GM18498 (cell line): ENCODE results near the gene CEBPE.
A peak's percentile ranks its signal among the peaks of the same experiment; 100 is the strongest.
"Not testable (repeated sequence)": the region's sequence is repeated elsewhere in the genome, so short reads cannot be mapped to it uniquely, and the experiment has no call there.

Experiments used
- ATAC-seq: cut with Tn5 transposase; IDR thresholded peaks from one replicate; pipeline ENCODE4 v1.9.1; 2021; ENCODE audit warnings: mild to moderate bottlenecking, moderate library complexity; ENCODE audit not compliant: unreplicated experiment

CEBPE gene

DNA sequence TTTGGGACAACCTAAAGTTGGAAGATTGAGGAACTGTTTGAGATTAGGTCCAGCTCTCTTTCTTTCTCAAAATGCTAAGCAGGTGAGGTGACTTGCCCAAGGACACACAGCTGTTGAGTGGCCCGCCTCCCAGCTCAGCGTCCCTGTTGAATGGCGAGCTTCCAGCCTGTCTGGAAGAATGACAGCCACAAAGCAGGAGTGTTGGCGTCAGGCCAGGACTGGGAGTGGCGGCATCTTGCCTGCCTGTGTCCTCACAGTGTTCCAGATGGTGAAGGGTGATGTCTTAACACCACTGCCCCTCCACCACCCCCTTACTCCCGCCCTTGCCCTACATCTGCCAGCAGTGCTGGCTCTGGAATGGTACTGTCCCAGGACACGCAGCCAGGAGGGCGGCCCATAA lies 4.4 kb upstream of the CEBPE start:
- no peak for ATAC-seq

DNA sequence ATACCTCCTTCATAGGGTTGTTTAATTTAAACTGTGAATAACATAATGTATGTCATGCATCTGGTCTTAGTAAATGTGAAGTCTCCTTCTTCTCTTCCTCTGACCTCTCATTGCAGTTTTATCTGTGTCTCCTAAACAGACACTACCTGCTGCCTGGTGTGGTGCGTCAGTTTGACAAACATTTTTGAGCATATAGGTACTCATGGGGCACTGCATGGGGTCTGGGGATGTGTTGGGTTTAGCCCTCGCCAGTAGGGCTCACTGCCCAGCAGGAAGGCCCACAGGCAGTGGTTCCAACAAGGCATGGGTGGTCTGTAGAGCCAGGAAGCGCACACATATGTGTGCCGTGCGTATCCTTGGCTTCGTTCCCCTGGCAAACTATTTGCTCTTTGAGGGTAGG lies 3.0 kb upstream of the CEBPE start:
- no peak for ATAC-seq

DNA sequence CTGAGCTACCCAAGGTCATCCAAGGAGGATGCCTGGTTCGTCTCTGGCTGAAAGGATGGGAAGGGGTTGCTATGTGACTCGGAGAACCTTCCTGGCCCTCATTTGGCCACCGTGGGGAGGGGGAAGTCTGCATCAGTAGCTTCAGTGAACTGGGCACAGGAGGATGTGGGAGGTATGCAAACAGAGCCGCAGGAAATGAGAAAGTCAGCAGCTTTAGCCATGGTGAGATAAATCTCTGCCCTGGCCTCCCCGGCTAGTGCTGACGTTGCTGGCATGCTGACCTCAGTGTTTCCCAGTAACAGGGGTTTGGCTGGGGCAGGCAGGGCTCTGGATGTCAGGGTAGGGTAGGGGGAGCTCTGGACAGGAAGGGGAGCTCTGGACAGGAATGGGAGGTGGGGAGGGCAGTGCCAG lies 2.3 kb upstream of the CEBPE start:
- ATAC-seq: no peak

DNA sequence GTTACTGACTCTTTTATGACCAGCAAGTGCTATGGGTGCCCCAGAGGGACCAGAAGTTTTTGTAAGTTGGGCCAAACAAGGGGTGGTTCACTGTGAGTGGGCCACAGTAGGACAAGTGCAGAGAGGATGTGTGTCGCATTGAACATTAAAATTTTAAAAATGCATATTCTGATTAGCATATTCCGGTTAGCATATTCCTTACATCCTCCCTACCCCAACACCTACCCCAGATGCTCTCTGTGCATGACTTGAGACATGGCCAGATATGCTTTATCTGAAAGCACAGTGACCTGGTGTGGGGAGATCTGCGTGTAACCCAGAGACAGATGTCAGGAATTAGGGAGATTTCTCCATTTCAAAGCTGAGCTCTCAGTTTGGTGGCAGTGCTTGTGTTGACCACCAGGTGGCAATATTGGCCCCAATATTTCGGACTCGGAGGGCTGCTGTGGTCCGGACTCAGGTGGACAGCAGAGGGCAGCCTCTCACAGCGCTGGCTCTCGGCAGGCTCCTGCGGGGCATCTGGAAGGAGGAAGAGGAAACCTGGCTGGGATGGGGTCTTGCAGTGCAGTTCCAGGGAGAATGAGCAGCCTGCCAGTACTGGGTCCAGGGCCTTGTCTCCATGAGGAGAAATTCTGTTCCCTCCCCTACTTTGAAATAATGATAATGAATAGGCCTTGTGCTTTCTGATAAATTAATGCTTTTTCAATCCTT lies 1.6 kb upstream of the CEBPE start:
- peak; percentile 69 for ATAC-seq

DNA sequence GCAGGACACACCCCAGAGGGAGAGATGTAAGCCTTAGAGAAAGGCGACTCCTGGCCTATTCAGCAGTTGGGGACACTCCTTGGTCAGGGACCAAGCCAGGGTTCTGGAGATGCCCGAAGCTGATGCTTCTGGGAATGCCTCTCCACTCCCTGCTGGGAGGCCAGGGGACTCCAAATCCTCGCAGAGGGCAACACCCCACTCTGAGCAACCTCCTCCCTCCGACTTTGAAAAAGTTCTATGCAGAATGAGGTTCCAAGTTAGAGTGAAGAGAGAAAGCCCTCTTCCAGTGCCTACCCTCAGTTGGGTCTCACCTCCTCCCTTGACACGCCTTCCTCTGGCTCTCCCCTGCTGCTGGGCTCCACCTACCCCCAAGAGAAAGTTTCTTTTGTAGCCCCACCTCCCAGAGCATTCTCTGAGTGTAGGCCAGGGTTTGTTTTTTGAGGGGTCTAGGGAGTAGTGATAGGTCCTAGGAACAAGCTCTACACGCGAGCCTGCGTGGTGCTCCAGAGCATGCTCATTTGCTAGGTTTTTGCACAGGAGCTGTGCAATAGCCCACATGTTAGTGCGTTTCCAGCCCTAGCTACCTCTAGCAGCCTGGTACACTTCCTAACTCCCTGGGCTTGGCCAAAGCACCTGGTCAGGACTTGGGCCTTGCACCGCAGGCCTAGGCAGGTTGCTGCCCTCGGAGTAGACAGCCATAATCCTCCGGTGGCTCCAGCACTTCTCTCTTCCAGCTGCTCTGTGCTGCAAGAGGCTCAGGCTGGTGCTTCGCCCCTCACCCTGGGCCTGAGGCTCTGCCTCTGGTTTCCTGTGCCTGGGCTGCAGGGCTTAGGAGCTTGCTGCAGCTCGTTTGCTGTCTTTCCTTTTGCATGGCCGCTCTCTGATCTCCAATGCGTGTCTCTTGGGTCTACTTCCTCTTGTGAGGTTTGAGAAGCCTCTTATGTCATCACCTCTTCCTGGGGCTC lies 590 bp upstream of the CEBPE start:
- no peak for ATAC-seq

DNA sequence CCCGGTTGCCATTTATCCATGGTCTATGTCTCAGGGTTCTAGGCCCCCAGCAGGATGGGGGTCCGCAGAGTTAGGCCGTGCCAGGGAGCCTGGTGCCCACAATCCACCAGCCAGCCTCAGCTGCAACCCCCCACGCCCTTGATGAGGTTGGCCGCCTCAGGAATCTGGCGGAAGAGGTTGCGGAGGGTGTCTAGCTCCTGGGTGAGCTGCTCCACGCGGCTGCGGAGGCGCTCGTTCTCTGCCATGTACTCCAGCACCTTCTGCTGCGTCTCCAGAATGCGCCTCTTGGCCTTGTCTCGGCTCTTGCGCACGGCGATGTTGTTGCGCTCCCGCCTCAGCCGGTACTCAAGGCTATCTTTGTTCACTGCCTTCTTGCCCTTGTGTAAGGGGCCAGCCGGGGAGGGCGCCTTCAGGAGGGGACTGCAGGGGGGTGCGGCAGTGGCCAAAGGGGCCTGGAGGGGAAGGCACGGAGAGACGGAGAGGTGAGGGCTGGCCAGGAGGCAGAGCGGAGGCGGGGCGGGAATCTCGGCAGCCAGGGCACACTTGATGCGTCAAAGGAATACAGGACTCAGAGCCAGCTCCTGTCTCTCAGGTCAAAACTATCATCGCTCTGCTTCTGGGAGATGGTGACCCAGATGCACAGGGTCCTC lies 1.6 kb downstream of the CEBPE start:
- ATAC-seq: no peak

DNA sequence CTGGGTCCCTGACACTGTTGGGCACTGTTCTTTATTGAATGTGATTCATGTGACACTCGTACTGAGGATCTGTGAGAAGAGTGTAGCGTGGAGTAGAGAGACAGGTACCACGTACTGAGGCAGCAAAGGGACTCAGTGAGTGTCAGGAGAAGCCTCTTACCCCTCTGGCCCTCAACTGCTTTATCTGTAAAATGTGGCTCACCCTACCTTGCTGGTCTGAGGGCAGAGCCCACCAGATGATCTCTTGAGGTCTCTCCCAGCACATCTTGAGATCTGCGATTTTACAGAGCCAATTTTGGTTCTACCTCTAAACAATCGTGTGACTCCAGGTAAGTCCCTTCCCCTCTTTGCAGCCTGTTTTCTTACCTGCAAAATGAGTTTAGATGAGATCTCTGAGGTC lies 3.1 kb downstream of the CEBPE start:
- no peak for ATAC-seq

DNA sequence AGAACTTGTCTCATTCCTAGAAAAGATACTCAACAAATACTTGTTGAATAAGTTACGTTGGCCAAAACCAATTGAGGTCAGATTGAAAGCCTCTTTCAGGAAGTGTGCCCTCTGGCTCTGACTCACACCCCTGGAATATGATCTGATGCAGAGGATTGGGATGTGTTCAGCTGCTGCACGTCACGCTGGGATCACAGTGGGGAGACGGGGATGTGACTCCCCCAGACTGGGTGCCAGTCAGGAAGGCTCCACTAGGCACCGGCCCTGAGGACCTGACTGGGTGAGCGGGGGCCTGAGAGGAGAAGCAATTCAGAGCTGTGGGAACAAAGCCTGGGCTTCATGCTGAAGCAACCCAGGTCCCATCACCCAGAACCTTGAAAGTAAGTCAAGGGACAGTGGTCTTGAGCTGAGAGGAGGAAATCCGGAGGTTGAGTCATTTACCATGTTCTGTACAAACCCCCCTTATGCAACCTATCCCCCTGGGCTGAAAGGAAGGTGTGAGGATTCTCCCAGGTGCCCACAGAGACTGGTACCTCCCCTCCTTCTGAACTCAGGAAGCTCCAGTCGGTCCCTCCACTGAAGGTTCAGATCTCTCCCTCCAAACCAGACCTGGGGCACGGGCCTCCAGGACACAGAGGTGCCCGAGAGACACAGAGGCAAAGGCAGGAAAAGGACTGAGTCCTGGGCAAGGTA lies 3.9 kb downstream of the CEBPE start:
- ATAC-seq: no peak

DNA sequence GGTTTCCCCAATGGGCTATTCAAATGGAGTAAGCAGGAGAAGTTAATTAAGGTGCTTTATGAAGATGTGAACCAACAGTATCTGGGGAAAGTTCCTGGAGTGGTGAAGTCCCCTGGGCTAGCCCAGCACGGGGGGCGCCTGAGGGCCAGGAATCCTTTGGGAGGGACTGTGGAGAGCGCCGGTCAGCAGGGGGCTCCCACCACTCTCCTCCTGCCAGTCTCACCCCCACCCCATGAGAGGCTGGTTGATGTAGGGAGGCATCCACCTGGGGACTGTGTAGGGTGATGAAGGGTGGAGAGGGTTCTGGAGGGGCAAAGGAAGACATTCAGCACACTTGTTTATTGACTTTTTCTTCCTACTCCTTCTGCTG lies 4.4 kb downstream of the CEBPE start:
- ATAC-seq: no peak

DNA sequence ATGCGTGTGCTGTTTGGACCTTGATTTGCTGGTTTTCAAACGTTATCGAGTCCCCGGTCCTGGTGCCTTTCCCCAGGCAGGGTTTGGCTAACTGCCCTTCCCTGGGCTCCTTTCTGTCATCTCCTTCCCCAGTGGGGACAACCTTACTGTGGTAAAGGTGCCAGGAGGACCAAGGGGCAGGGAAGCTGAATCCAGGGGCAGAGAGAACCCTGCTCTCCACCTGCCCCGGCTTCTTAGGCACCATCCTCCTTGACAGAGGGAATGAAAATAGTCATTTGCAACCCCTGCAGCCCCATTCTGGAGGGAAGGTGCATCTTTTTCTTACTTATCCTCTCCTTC lies 5.0 kb downstream of the CEBPE start:
- no peak for ATAC-seq

DNA sequence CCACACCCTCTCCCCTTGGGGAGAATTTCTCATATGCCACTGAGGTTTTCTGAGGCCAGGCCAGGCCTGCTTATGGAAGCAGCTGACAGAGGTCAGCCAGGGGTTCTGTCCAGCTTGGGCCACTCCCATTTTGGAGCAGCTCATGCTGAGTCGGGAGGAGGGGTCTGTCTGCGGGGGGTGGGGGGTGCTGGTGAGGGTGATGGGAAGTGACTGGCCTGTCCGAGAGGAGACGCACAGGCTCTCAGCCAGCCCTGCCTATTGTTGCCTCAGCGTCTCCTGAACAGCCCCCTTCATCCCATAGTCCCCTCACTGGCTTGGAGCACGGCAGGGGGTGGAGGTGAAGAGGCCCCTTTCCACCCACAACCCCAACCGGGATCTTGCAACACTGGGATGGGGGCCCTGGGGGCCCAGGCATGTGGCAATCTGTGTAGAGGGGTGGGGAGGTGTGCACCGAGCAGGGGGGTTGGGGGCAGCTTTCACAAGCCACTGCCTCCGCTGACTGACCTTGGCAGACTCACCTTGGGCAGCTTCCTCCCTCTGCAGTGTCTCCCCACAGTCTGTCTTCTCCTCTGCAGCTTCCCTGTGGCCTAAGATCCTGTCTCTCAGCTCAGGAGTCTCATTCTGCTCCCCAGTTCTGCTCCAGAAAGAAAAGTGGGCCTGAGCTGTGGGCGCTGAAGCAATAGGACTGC lies 5.5 kb downstream of the CEBPE start:
- no peak for ATAC-seq

DNA sequence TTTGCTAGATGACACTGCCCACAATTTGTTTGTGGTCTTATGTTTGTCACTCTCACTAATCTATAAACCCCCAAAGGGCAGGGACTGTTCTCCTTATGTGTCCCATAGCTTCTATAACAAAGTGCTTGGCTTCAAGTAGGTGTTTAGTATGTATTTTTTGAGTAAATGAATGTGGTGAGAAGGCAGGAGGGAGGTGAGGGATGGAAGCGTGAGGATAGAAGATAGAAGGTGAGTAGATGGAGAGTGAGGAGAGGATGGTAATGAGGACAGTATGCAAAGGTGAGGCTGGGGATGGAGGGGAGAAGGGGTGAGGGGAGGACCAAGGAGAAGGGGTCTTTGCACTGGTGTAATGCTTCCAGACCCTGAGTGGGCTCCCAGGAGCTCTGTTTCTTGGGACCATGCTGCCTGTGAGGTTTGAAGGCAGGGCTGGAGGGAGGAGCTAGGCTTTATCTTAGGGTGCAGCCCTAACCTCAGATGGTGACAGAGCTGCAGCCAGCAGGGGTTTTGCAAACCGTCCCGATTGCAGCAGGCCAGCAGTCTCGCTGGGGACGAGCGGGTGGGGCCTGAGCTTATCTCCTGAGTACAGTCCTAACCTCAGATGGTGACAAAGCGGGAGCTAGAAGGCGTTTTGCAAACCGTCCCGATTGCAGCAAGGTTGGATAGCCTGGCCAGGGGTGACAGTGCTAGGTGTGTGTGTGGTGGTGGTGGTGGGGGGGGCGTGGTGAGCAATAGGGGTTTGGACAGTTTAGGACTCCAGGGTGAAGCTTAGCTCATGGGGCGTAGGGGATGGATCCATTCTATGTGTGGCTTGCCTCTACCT lies 6.5 kb downstream of the CEBPE start:
- no peak for ATAC-seq

DNA sequence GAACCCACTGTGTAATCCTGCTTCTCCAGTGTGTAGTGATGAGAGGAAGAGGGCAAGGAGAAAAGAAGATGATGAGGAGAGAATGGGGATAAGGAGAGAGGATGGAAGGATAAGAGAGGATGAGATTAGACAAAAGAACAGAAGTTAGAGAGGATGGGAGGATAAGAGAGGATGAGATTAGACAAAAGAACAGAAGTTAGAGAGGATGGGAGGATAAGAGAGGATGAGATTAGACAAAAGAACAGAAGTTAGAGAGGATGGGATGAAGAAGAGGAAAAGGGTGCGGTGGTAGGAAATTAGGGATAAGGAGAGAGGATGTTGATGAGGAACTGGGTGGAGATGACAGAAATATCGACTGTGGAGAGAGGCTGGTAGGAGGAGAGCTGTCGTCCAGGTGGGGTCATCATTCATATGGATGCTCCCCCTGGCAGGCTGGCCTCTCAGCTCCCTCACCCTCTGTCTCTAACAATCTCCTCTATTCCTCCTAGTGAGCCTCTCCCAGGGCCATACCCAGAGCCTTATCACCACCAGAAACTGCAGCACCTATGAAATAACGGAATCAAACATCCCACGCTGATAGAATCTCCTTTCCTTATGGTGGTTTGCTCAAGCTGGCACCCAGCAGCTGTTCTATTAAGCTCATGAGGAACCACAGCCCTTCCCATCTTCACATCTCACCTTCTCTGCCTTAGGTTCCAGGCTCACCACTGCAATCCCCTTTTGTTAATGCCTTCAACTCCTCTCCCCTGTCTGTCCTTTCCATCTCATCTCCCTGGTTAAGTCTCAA lies 8.3 kb downstream of the CEBPE start:
- no peak for ATAC-seq

DNA sequence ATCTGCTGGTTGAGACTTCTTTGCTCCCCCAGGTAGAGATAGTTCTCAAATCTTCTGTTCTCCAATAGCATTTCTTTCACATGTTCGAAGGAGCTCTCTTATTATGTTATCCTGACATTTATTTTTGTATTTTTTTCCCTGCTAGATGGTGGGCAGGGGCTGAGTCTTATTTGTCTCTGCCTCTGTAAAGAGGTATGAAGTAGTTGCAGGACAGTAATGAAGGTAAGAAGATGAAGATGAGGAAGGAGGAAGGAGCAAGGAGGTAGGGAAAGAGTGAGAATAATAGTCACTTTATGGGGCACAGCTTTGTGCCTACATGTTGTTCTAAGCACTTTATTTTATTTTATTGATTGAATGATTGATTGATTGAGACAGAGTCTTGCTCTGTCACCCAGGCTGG lies 9.3 kb downstream of the CEBPE start:
- no peak for ATAC-seq

DNA sequence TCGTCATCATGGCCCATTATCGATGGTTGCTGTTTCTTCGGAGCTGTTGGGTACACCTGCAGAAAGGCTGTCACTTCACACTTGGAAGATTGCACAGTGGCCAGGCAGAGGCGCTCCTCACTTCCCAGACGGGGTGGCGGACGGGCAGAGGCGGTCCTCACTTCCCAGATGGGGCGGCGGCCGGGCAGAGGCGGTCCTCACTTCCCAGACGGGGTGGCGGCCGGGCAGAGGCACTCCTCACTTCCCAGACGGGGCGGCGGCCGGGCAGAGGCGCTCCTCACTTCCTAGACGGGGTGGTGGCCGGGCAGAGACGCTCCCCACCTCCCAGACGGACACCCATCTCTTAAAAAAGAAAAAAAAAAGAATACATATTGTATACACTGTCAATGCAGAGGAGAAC lies 10.9 kb downstream of the CEBPE start:
- not testable (repeated sequence) for ATAC-seq

DNA sequence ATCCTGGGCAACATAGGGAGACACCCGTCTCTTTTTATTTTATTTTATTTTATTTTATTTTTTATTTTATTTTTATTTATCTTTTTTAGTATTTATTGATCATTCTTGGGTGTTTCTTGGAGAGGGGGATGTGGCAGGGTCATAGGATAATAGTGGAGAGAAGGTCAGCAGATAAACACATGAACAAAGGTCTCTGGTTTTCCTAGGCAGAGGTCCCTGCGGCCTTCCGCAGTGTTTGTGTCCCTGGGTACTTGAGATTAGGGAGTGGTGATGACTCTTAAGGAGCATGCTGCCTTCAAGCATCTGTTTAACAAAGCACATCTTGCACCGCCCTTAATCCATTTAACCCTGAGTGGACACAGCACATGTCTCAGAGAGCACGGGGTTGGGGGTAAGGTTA lies 11.4 kb downstream of the CEBPE start:
- ATAC-seq: not testable (repeated sequence)

DNA sequence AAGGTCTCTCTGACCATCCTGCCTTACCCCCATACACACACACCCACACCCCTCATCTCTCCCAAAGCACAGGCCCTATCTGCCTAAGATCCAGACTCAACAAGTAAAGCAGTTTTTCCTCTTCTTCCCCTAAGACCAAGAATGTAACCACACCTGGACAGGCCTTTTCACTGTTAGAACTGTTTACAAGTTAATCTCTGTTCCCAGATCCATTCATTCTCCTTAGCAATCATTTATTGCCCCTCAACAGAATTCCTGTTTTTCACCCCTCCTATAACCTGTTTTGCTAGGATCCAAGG lies 12.4 kb downstream of the CEBPE start:
- no peak for ATAC-seq

DNA sequence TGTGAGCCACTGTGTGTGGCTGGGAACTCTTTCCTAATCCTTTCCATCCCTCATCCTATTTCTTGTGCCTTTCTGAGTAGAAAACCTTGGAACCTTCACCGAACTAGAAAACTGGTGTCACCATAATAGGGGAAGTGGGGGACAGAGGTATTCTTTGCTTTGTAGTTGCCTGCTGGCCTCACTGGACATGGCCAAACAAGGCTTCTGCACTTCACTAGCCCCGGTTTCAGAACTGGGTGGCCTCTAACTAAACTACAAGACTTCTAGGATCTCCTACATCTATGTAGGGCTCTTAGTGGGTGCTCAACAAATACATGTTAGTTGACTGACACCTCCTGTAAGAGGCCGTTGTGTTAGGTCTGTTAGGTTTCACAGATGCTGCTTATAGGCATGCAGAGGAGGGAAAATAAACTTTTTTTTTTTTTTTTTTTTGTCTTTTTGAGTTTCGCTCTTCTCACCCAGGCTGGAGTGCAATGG lies 13.7 kb downstream of the CEBPE start:
- no peak for ATAC-seq
